GM18907 (cell line): ENCODE measurements around the gene ENAH.

ENCODE experiments used
- ATAC-seq: cut with Tn5 transposase; IDR thresholded peaks from one replicate; pipeline ENCODE4 v1.9.1; 2021; ENCODE audit warnings: mild to moderate bottlenecking, moderate library complexity; ENCODE audit not compliant: unreplicated experiment

The ENAH gene

GRCh38 chr1:225461533-225462428, 191.1 kb downstream of the ENAH start:
- ATAC-seq, result no peak

- ATAC-seq, result no peak
Measured at GRCh38 chr1:225460737-225461532, 192.0 kb downstream of the ENAH start.

- no peak for ATAC-seq
Measured at GRCh38 chr1:225460021-225460736, 192.7 kb downstream of the ENAH start.

DNA sequence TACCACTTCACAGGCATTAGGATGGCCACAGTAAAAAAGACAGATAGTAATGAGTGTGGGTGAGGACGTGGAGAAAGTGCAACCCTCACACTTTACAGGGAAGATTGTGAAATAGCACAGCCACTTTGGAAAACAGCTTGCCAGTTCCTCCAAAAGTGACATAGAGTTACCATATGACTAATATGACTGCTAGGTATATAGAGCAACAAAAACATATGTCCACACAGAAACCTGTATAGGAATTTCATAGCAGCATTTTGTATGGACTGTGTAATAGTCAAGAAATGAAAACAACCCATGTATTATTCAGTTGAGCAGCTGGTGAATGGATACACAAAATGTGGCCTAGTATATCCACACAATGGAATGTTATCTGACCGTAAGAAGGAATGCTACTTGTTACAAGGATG, 194.7 kb downstream of the ENAH start:
- no peak for ATAC-seq

- no peak for ATAC-seq
Measured at GRCh38 chr1:225454733-225455132, 198.2 kb downstream of the ENAH start.

GRCh38 chr1:225453797-225454648, 198.9 kb downstream of the ENAH start:
- ATAC-seq, result no peak

DNA sequence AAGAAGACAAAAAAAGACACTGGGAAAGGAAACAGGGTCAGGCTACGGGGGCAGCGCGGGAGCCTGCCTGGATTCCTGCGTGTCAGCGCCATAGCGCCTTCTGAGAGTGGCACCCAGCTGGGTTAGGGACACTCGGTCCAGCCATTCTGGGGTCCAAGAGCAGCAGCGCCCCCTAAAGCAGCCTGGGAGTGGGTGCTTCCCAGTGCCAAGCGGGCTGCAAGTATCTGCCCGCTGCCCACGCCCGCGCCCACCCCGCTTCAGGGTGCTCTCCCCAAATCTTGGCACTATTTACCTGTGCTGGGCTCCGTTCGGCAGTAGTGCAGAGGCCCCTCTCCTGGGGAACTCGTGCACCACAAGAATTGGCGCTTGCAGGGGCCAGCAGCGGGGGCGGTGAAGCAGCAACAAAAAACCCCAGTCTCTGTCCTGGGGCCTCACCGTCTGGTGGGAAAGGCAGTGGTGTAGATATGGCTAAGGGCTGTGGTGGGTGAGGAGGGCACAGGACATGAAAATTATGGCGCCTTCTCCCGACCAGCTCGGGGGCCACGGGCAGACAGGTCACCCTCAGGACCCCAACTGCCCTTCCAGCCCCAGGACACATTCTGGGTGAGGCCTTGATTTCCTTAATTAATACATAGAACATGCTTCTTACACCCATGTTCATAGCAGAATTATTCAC, 200.9 kb downstream of the ENAH start:
- no peak for ATAC-seq

GRCh38 chr1:225451340-225451739, 201.6 kb downstream of the ENAH start:
- no peak for ATAC-seq

DNA sequence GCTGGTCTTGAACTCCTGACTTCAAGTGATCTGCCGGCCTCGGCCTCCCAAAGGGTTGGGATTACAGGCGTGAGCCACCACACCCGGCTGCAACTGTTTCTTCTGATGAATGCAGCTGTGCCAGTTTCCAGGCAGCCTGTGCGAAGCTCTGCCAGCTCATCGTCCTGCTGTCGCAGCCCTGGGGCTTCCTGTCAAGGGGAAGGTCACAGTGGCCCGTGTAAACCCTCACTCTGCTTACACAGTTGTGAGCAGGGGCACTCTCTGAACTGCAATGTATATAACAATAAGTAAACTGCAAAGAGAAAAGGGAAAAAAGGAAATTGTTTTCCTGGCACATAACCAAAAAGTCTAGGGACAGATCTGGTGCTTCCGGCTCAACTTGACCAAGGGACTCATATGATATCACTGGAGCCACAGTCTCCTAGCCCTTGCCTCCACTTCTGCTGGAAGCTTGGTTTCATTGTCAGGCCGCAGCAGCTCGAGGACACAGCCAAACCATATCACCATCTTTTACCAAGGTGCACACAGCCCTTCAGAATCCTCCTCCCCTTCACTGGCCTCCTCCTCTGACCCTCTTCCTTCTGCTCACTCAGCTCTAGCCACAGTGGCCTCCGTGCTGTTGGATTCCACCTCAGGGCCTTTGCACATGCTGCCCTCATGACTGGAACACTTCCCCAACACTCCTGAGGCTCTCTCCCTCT, 202.3 kb downstream of the ENAH start:
- ATAC-seq, result no peak

DNA sequence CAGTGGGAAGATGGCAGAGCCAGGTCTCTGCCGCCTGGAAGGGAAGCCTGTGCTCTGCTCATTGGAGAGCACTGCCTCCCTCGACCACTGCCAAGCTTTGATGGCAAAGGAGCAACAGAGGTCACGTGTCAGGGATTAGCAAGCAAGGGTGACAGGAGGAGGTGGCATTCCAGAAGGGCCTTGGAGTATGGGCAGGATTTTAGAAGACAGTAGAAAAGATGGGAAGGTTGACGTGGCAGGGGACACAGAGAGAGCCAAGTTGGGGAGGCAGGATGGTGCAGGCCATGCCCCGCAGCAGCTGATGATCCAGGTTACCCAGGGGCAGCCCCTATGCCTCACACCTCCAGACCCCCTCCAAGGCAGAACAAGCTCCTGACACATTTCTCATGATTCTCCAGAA, 203.1 kb downstream of the ENAH start:
- no peak for ATAC-seq

GRCh38 chr1:225449261-225449660, 203.7 kb downstream of the ENAH start:
- no peak for ATAC-seq

DNA sequence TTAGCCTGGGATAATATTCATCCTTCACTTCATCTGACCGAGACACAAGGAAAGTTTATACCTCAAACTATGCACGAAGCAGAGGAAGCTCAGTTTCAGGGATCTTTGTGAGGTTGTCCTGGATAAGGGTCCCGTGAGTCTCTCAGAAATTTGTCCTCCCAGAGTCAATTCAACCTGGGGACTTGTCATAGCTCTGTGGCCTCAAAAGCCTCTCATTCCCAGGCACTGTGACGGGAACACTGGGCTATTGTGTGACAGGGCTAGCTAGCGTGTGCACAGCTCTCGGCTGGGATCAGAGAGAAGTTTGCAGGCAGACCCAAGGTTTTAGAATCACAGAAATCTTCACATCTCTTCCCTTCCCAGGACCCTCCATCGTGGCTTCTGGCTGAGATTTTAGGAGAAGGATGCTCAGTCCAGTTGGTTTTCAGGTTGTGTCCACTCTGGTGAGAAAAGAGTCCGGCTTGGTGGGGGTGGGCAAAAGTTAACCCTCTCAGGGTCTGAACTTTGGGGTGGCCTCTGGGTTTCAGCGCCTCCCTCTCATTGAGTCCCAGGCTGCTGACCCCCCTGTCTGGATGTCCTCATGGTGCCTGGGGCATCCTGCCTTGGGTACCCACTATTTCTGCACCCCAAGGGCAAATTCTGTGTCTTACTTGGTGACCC, 204.6 kb downstream of the ENAH start:
- no peak for ATAC-seq

GRCh38 chr1:225447650-225448089, 205.3 kb downstream of the ENAH start:
- ATAC-seq, result no peak

DNA sequence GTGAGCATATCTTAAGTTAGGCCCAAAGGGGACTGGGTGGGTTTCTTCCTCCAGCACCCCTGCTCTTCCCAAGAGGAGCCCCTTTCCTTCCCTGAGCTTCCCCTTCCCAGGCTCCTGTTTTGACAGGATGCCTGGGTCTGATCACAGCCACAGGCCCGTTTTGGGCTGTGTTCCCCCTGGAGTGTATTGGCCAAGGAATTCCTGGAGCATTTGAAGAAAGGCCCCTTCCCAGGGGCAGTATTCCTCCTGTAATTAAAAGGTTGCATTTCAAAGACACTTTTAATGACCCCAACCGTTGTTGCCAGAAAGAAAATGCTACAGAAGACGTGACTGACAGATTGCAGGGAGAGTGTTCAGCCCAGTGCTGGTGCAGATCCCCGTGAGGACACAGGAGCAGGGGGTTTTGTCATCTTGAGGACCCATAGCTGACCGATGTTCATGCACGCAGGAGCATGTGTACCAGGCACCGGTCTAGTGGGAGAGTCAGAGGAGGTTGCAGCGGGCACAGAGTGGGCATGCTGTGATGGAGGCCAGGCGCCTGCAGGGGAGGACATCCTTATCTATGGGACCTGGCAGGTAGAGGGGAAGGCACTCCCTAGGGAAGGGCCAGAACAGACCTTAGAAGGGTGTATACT, 205.8 kb downstream of the ENAH start:
- ATAC-seq, result no peak

DNA sequence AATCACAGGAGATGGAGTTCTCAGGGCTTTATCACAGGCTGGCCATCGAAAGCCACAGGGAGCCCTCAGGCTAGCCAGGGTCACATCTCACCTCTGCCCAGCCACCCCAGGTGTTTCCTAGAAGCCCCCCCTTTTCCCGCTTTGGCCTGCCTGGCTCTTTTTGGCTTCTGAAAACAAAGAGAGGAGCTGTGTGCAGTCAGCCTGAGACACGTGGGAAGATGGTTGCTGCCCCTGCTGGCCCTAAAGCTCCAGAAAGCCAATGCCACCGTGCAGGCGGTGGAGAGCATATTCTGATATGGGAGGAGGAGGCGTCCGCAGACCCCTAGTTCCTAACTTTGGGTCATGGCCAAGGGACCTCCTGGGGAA, 206.3 kb downstream of the ENAH start:
- ATAC-seq, result no peak

DNA sequence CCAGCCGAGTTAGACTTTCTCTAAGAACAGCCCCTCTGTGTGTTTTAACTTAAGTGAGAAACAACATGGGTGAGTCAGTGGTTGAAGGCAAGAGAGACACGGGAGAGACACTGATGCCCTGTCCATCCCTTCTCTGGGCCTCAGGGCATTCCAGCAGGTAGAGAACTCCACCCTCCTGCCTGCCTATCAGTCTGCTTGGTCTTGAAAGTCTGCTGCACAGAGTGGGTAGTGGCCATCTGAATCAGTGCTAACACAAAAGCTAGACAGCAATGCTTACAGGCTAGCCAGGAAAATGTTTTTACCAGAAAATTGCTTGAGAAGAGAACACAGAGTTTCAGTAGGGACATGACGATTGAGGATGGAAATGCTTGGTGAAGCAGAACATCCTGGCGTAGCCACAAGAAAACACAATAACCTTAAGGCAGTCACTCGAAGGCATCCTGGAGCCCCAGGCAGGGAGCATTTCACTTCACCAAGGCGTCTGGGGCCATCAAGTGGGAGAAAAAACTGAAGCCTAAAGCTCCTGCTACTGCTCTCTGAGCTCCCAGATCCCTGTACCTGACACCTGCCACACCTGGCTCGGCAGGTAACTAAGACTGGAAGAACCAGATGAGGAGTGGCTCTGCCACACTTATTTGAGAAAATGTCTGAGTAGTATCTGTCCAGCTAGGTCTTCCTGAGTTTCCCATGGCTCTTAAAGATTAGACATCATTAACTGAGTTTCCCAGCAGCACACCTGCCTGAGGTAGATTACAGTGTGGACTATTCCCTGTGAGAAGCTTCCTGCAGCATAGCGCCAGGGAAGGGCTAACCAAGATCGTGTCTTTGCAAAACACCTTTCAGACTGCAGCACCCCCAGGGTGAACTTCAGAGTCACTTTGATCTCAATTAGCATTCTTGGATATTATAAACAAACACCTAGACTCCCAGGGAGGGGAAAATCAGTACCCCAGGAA, 207.0 kb downstream of the ENAH start:
- ATAC-seq, result no peak

- ATAC-seq, result no peak
Measured at GRCh38 chr1:225442123-225442505, 210.8 kb downstream of the ENAH start.
